Calu3 (cell line): ENCODE measurements around the gene MCM10. TPM values are rescaled to one million over a fixed set of nuclear protein-coding genes. Genes with fewer than 3 reads are reported as not detected.

ENCODE experiments used
- BruUV-seq: library from RNA; stranded (reverse); fragments of 400-500 nt; replicated peaks from 2 replicates; lab custom pipeline; 2021; lab: Mats Ljungman, UMichigan
- CTCF ChIA-PET: fragments of 300-600 bp; sonication (Branson Sonifier 250); formaldehyde crosslinking; loops from one replicate; lab custom pipeline; 2022; ENCODE audit warnings: antibody characterized with exemption; lab: Charles Lee
- DNase-seq: peaks from one replicate; pipeline ENCODE4 v3.0.0; 2022
- H3K27ac Mint-ChIP-seq: one replicate; pipeline ENCODE4 v1.8.0; 2022; ENCODE audit warnings: mixed read lengths; ENCODE audit not compliant: unreplicated experiment
- H3K27me3 Mint-ChIP-seq: one replicate; pipeline ENCODE4 v1.8.0; 2022; ENCODE audit warnings: mixed read lengths; ENCODE audit not compliant: unreplicated experiment
- H3K36me3 Mint-ChIP-seq: one replicate; pipeline ENCODE4 v1.8.0; 2022; ENCODE audit warnings: mild to moderate bottlenecking, moderate library complexity, mixed read lengths; ENCODE audit not compliant: insufficient read depth, unreplicated experiment
- H3K4me1 Mint-ChIP-seq: one replicate; pipeline ENCODE4 v1.8.0; 2022; ENCODE audit warnings: mild to moderate bottlenecking, low read depth, mixed read lengths; ENCODE audit not compliant: unreplicated experiment
- H3K4me3 Mint-ChIP-seq: one replicate; pipeline ENCODE4 v1.8.0; 2022; ENCODE audit warnings: mild to moderate bottlenecking, low read depth, moderate library complexity, mixed read lengths; ENCODE audit not compliant: unreplicated experiment
- H3K9me3 Mint-ChIP-seq: one replicate; pipeline ENCODE4 v1.8.0; 2022; ENCODE audit warnings: low read depth, mixed read lengths; ENCODE audit not compliant: unreplicated experiment
- intact Hi-C: fragments of 100-400 bp; cut with micrococcal nuclease; formaldehyde crosslinking; loops from one replicate; pipeline ENCODE4 v1.10.0; 2022; ENCODE audit not compliant: unreplicated experiment
- total RNA-seq: library from RNA; stranded (reverse); gene quantifications from 2 replicates; pipeline ENCODE4 v1.2.3, GENCODE V29; 2022
- TF ChIP-seq, protein P1 (sequence below): fragments of 200-600 bp; IDR thresholded peaks from one replicate; pipeline ENCODE4 v1.8.0; 2022; ENCODE audit warnings: antibody characterized with exemption; ENCODE audit not compliant: unreplicated experiment

MCM10 gene
- total RNA-seq, 1 experiment from 2014 or later, result 49.3 TPM

DNA sequence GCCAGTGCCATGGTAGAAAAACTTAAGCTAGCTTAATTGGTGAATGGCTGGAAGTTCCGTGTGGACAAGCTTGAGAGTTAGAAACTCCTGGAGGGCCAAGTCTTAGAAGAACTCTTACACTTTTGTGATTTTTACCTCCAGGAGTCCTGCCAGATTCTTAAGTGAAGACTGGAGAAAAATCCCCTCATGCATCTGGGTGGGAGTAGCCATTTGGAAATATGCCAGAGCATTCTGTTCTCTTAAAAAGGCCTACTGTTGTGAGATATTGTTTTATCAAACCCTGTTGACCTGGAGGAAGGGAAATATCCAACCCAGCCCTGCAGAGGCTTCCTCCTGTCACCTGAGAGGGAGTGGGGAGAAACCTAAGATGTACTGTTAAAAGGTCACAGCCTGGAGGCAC lies 17.6 kb upstream of the MCM10 start:
- H3K9me3 Mint-ChIP-seq, result peaks cover 2% of the 10 kb centered on the region
- no peaks in the 10 kb centered on the region for H3K36me3 Mint-ChIP-seq
- intact Hi-C loops, result no loop called here
- peaks cover 11% of the 10 kb centered on the region for H3K4me1 Mint-ChIP-seq
- no peak overlapping the region for H3K4me3 Mint-ChIP-seq
- TF ChIP-seq, protein P1, sequence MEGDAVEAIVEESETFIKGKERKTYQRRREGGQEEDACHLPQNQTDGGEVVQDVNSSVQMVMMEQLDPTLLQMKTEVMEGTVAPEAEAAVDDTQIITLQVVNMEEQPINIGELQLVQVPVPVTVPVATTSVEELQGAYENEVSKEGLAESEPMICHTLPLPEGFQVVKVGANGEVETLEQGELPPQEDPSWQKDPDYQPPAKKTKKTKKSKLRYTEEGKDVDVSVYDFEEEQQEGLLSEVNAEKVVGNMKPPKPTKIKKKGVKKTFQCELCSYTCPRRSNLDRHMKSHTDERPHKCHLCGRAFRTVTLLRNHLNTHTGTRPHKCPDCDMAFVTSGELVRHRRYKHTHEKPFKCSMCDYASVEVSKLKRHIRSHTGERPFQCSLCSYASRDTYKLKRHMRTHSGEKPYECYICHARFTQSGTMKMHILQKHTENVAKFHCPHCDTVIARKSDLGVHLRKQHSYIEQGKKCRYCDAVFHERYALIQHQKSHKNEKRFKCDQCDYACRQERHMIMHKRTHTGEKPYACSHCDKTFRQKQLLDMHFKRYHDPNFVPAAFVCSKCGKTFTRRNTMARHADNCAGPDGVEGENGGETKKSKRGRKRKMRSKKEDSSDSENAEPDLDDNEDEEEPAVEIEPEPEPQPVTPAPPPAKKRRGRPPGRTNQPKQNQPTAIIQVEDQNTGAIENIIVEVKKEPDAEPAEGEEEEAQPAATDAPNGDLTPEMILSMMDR, result no peak
- BruUV-seq, result no TSS peak
- no peaks in the 10 kb centered on the region for H3K27me3 Mint-ChIP-seq
- DNase-seq, result no peak
- H3K27ac Mint-ChIP-seq, result no peak overlapping the region
- CTCF ChIA-PET, result interaction anchor here (0.7 kb wide), 3 partner anchors 8 to 448 kb away, joined by 3 to 6 read pairs (median 4); no protein-coding TSS in a partner anchor

DNA sequence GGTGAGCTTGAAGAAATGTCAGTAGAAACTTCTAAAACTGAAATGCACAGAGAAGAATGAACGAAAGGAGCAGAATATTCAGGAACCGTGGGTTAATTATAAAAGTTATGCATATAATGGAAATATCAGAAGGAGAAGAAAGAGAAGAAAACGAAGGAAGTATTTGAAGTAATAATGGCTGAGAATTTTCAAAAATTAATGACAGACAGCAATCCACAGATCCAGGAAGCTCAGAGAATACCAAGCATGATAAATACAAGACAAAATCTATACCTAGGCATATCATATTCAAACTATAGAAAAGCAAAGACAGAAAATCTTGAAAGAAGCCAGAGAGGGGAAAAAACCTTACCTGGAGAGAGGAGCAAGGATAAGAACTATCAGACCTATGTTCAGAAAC lies 16.5 kb upstream of the MCM10 start:
- intact Hi-C loops, result no loop called here
- DNase-seq, result no peak
- TF ChIP-seq, protein P1, result no peak
- Mint-ChIP-seq H3K27ac (no peak overlapping the region), H3K4me1 (peaks cover 11% of the 10 kb centered on the region), H3K9me3 (peaks cover 2% of the 10 kb centered on the region), H3K4me3 (no peak overlapping the region), H3K27me3 (no peaks in the 10 kb centered on the region), H3K36me3 (no peaks in the 10 kb centered on the region)
- no TSS peak for BruUV-seq
- CTCF ChIA-PET, result no interaction called here

GRCh38 chr10:13146379-13146778 lies 15.0 kb upstream of the MCM10 start:
- H3K4me1 Mint-ChIP-seq, result peaks cover 11% of the 10 kb centered on the region
- no peaks in the 10 kb centered on the region for H3K36me3 Mint-ChIP-seq
- no TSS peak for BruUV-seq
- no peak overlapping the region for H3K4me3 Mint-ChIP-seq
- intact Hi-C loops, result no loop called here
- no peak overlapping the region for H3K27ac Mint-ChIP-seq
- DNase-seq, result no peak
- peaks cover 6% of the 10 kb centered on the region for H3K9me3 Mint-ChIP-seq
- TF ChIP-seq, protein P1, result no peak
- H3K27me3 Mint-ChIP-seq, result no peaks in the 10 kb centered on the region
- CTCF ChIA-PET, result no interaction called here

- H3K36me3 Mint-ChIP-seq, result no peaks in the 10 kb centered on the region
- TF ChIP-seq, protein P1, result no peak
- H3K27ac Mint-ChIP-seq, result no peak overlapping the region
- H3K9me3 Mint-ChIP-seq, result peaks cover 6% of the 10 kb centered on the region
- no peak for DNase-seq
- no peak overlapping the region for H3K4me3 Mint-ChIP-seq
- no peaks in the 10 kb centered on the region for H3K27me3 Mint-ChIP-seq
- H3K4me1 Mint-ChIP-seq, result peaks cover 11% of the 10 kb centered on the region
- BruUV-seq, result no TSS peak
- intact Hi-C loops, result no loop called here
- CTCF ChIA-PET, result interaction anchor here (0.5 kb wide), 1 partner anchor 291 kb away, joined by 5 read pairs; no protein-coding TSS in a partner anchor
Measured at GRCh38 chr10:13147161-13147560, 14.2 kb upstream of the MCM10 start.
